ENCODE measurements around the gene RFTN1.

DNA sequence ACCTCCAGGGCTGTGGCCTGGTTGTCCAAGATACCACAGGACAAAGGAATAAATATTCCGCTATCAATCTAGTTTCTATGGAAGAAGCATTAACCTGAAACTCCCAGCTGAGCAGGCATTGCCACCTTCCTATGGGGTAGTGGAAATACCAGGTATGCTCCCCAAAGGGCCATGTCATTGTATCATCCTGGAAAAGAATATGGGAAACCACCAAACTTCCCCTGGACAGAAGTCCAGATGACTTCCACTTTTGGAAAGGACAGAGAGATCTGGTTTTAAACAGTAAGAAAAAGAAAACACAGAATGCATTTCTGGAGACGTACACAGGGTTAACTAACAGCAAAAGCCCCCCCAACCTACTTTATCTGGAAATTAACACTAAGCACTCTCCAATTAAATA, 100.2 kb downstream of the RFTN1 start:
- TF ChIP-seq, protein P1, sequence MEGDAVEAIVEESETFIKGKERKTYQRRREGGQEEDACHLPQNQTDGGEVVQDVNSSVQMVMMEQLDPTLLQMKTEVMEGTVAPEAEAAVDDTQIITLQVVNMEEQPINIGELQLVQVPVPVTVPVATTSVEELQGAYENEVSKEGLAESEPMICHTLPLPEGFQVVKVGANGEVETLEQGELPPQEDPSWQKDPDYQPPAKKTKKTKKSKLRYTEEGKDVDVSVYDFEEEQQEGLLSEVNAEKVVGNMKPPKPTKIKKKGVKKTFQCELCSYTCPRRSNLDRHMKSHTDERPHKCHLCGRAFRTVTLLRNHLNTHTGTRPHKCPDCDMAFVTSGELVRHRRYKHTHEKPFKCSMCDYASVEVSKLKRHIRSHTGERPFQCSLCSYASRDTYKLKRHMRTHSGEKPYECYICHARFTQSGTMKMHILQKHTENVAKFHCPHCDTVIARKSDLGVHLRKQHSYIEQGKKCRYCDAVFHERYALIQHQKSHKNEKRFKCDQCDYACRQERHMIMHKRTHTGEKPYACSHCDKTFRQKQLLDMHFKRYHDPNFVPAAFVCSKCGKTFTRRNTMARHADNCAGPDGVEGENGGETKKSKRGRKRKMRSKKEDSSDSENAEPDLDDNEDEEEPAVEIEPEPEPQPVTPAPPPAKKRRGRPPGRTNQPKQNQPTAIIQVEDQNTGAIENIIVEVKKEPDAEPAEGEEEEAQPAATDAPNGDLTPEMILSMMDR (conservative IDR thresholded peaks at IDR 0.05 in 1 of 2, IDR thresholded peaks at IDR 0.05 in 1 of 2; ENCODE audit: low read depth in 1 of 2, low read length in 2 of 2): no peak
- no peak for TF ChIP-seq EZH2 (IDR thresholded peaks at IDR 0.05; ENCODE audit: low read length, missing control alignments)
